HEK293 (cell line): ENCODE measurements around the gene MBLAC1.

Experiments
- CTCF ChIA-PET: fragments of 350-600 bp; formaldehyde crosslinking; extraction: SDS; loops from one replicate; lab custom pipeline; 2021; ENCODE audit warnings: antibody characterized with exemption; lab: Yijun Ruan, JAX
- POLR2A ChIA-PET: fragments of 300-600 bp; formaldehyde crosslinking; extraction: SDS; loops from one replicate; lab custom pipeline; 2020; ENCODE audit warnings: antibody characterized with exemption, inconsistent platforms; lab: Yijun Ruan, JAX
- H3K27ac ChIP-seq: fragments of 200-500 bp; sonication (Bioruptor generic); 2 replicates; pipeline ENCODE4 v1.5.1; 2014; ENCODE audit warnings: low read depth, low read length, control low read depth, inconsistent platforms; ENCODE audit errors: extremely low read depth
- H3K36me3 ChIP-seq, 2 experiments: fragments of 200-500 bp in 1 of 2; sonication (Bioruptor generic) in 1 of 2; 1 replicate in 1 of 2; 2 replicates in 1 of 2; pipeline ENCODE4 v1.5.1; 2014 to 2017; ENCODE audit warnings: inconsistent platforms in 2 of 2, low read length in 2 of 2; ENCODE audit not compliant: control insufficient read depth in 2 of 2, insufficient read depth in 1 of 2
- H3K4me1 ChIP-seq: fragments of 200-500 bp; sonication (Bioruptor generic); 2 replicates; pipeline ENCODE4 v1.5.1; 2014; ENCODE audit warnings: mild to moderate bottlenecking, low read length, inconsistent platforms; ENCODE audit not compliant: control insufficient read depth, insufficient read depth
- H3K4me3 ChIP-seq: 2 replicates; pipeline ENCODE4 v1.5.1; 2011; ENCODE audit warnings: low read depth, mild to moderate bottlenecking, control low read depth, low read length, moderate library complexity
- H3K9me3 ChIP-seq: fragments of 200-500 bp; sonication (Bioruptor generic); 2 replicates; pipeline ENCODE4 v1.5.1; 2014; ENCODE audit warnings: low read depth, low read length, inconsistent platforms; ENCODE audit not compliant: control insufficient read depth, insufficient read depth
- EGR2 ChIP-seq: fragments of 450-650 bp; formaldehyde crosslinking; IDR thresholded peaks from 2 replicates; pipeline ENCODE4 v1.5.1; 2016; ENCODE audit warnings: low read depth, missing biosample characterization, missing genetic modification characterization
- GLI2 ChIP-seq: fragments of 450-650 bp; formaldehyde crosslinking; IDR thresholded peaks from 2 replicates; pipeline ENCODE4; 2017; ENCODE audit warnings: missing biosample characterization, missing genetic modification characterization, low read depth, borderline replicate concordance
- GLI4 ChIP-seq: fragments of 450-650 bp; formaldehyde crosslinking; IDR thresholded peaks from 2 replicates; pipeline ENCODE4 v1.5.1; 2016; ENCODE audit warnings: missing biosample characterization, missing genetic modification characterization
- GLIS2 ChIP-seq: fragments of 450-650 bp; formaldehyde crosslinking; IDR thresholded peaks from 2 replicates; pipeline ENCODE4 v1.5.1; 2016; ENCODE audit warnings: missing biosample characterization, missing genetic modification characterization
- HOXC10 ChIP-seq: sonication (generic); formaldehyde crosslinking; IDR thresholded peaks from 2 replicates; pipeline ENCODE4 v1.8.1; 2023; ENCODE audit warnings: mild to moderate bottlenecking, missing genetic modification reagents
- IKZF3 ChIP-seq: fragments of 450-650 bp; IDR thresholded peaks from 2 replicates; pipeline ENCODE4 v1.5.0; 2018; ENCODE audit warnings: missing biosample characterization, mild to moderate bottlenecking, missing genetic modification characterization, moderate library complexity
- MEIS1 ChIP-seq: sonication (generic); formaldehyde crosslinking; IDR thresholded peaks from 2 replicates; pipeline ENCODE4 v1.8.1; 2022; ENCODE audit warnings: missing genetic modification reagents, mild to moderate bottlenecking, borderline replicate concordance
- PRDM1 ChIP-seq: fragments of 450-650 bp; formaldehyde crosslinking; IDR thresholded peaks from 2 replicates; pipeline ENCODE4; 2016; ENCODE audit warnings: missing biosample characterization, missing genetic modification characterization
- RBAK ChIP-seq: fragments of 450-650 bp; formaldehyde crosslinking; IDR thresholded peaks from 2 replicates; pipeline ENCODE4 v1.5.1; 2016; ENCODE audit warnings: missing biosample characterization, missing genetic modification characterization
- SETDB1 ChIP-seq: IDR thresholded peaks from one replicate; pipeline ENCODE4 v1.6.1; 2017; ENCODE audit warnings: mild to moderate bottlenecking, low read length, moderate library complexity, mixed read lengths; ENCODE audit not compliant: insufficient read length
- ZBTB20 ChIP-seq: fragments of 450-650 bp; formaldehyde crosslinking; IDR thresholded peaks from 2 replicates; pipeline ENCODE4 v1.5.1; 2016; ENCODE audit warnings: missing biosample characterization, missing genetic modification characterization
- ZFP37 ChIP-seq: fragments of 450-650 bp; formaldehyde crosslinking; IDR thresholded peaks from 2 replicates; pipeline ENCODE4 v1.5.1; 2016; ENCODE audit warnings: missing biosample characterization, missing genetic modification characterization
- ZNF146 ChIP-seq: fragments of 450-650 bp; formaldehyde crosslinking; IDR thresholded peaks from 2 replicates; pipeline ENCODE4 v1.5.1; 2016; ENCODE audit warnings: missing biosample characterization, missing genetic modification characterization
- ZNF223 ChIP-seq: fragments of 450-650 bp; formaldehyde crosslinking; IDR thresholded peaks from 2 replicates; pipeline ENCODE4 v1.5.1; 2016; ENCODE audit warnings: missing biosample characterization, missing genetic modification characterization
- ZNF239 ChIP-seq: fragments of 450-650 bp; formaldehyde crosslinking; IDR thresholded peaks from 2 replicates; pipeline ENCODE4 v1.5.1; 2016; ENCODE audit warnings: missing biosample characterization, missing genetic modification characterization
- ZNF24 ChIP-seq: fragments of 450-650 bp; formaldehyde crosslinking; IDR thresholded peaks from 2 replicates; pipeline ENCODE4 v1.5.1; 2016; ENCODE audit warnings: missing biosample characterization, missing genetic modification characterization
- ZNF248 ChIP-seq: fragments of 450-650 bp; formaldehyde crosslinking; IDR thresholded peaks from 2 replicates; pipeline ENCODE4 v1.5.1; 2017; ENCODE audit warnings: missing biosample characterization, missing genetic modification characterization
- ZNF302 ChIP-seq: fragments of 450-650 bp; formaldehyde crosslinking; IDR thresholded peaks from 2 replicates; pipeline ENCODE4 v1.5.1; 2016; ENCODE audit warnings: missing biosample characterization, missing genetic modification characterization, low read depth
- ZNF335 ChIP-seq: fragments of 450-650 bp; formaldehyde crosslinking; conservative IDR thresholded peaks from 2 replicates; pipeline ENCODE4 v1.5.1; 2016; ENCODE audit warnings: missing biosample characterization, missing genetic modification characterization
- ZNF366 ChIP-seq: fragments of 450-650 bp; formaldehyde crosslinking; conservative IDR thresholded peaks from 2 replicates; pipeline ENCODE4 v1.5.1; 2016; ENCODE audit warnings: missing biosample characterization, missing genetic modification characterization
- ZNF404 ChIP-seq: fragments of 450-650 bp; formaldehyde crosslinking; IDR thresholded peaks from 2 replicates; pipeline ENCODE4 v1.5.1; 2017; ENCODE audit warnings: missing biosample characterization, missing genetic modification characterization
- ZNF416 ChIP-seq: fragments of 450-650 bp; formaldehyde crosslinking; IDR thresholded peaks from 2 replicates; pipeline ENCODE4 v1.5.1; 2016; ENCODE audit warnings: missing biosample characterization, missing genetic modification characterization
- ZNF558 ChIP-seq: fragments of 450-650 bp; formaldehyde crosslinking; IDR thresholded peaks from 2 replicates; pipeline ENCODE4 v1.5.1; 2016; ENCODE audit warnings: missing biosample characterization, missing genetic modification characterization
- ZNF76 ChIP-seq: fragments of 450-650 bp; formaldehyde crosslinking; IDR thresholded peaks from 2 replicates; pipeline ENCODE4; 2016; ENCODE audit warnings: low read depth, missing biosample characterization, missing genetic modification characterization, borderline replicate concordance
- TF ChIP-seq, protein P1 (sequence below): fragments of 450-650 bp; formaldehyde crosslinking; IDR thresholded peaks from 2 replicates; pipeline ENCODE4 v1.5.1; 2016; ENCODE audit warnings: missing biosample characterization, missing genetic modification characterization
- TF ChIP-seq, protein P2 (sequence below): fragments of 450-650 bp; formaldehyde crosslinking; conservative IDR thresholded peaks from 2 replicates; pipeline ENCODE4 v1.5.1; 2016; ENCODE audit warnings: low read depth, missing biosample characterization, missing genetic modification characterization
- TF ChIP-seq, protein P3 (sequence below): fragments of 450-650 bp; formaldehyde crosslinking; IDR thresholded peaks from 2 replicates; pipeline ENCODE4 v1.5.1; 2016; ENCODE audit warnings: missing biosample characterization, missing genetic modification characterization

The MBLAC1 gene

DNA sequence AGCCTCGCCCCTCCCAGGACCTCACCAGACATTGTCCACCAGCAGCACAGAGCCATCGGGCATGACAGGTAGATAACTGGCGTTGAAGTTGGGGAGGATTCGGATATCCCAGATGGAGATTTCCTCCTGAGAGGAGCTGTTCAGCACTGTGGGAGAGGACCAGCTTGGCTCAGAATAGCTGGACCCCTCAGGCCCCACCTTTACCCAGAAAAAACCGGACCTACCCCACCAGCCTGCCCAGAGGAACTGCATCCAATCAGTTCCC, 30.2 kb downstream of the MBLAC1 start:
- POLR2A ChIA-PET = interaction anchor here (0.6 to 4.3 kb wide), 9 partner anchors 8 to 1072 kb away, joined by 3 to 38 read pairs (median 3); partner anchors contain the start of genes GPC2, LAMTOR4, MBLAC1 and MEPCE
- Histone ChIP-seq H3K4me1 (no peaks in the 10 kb centered on the region), H3K36me3 (peaks cover 4 to 48% of the 10 kb centered on the region in 2 experiments; a peak in 2 of 3 replicates), H3K9me3 (no peaks in the 10 kb centered on the region), H3K4me3 (no peak overlapping the region), H3K27ac (no peak overlapping the region)
- CTCF ChIA-PET = interaction anchor here (0.5 to 1.8 kb wide), 5 partner anchors 24 to 568 kb away, joined by 3 to 5 read pairs (median 3); no protein-coding TSS in a partner anchor
- TF ChIP-seq ZNF223 (no peak), RBAK (tag by site-specific recombination) (no peak), ZNF335 (no peak), ZNF366 (no peak), MEIS1 (no peak), IKZF3 (tag by site-specific recombination) (peak; percentile 10; the same call in 1 of the 2 replicates), GLIS2 (tag by site-specific recombination) (0 out of 2 replicates have a peak, but pooled peaks have one; percentile 28)
- TF ChIP-seq, protein P1, sequence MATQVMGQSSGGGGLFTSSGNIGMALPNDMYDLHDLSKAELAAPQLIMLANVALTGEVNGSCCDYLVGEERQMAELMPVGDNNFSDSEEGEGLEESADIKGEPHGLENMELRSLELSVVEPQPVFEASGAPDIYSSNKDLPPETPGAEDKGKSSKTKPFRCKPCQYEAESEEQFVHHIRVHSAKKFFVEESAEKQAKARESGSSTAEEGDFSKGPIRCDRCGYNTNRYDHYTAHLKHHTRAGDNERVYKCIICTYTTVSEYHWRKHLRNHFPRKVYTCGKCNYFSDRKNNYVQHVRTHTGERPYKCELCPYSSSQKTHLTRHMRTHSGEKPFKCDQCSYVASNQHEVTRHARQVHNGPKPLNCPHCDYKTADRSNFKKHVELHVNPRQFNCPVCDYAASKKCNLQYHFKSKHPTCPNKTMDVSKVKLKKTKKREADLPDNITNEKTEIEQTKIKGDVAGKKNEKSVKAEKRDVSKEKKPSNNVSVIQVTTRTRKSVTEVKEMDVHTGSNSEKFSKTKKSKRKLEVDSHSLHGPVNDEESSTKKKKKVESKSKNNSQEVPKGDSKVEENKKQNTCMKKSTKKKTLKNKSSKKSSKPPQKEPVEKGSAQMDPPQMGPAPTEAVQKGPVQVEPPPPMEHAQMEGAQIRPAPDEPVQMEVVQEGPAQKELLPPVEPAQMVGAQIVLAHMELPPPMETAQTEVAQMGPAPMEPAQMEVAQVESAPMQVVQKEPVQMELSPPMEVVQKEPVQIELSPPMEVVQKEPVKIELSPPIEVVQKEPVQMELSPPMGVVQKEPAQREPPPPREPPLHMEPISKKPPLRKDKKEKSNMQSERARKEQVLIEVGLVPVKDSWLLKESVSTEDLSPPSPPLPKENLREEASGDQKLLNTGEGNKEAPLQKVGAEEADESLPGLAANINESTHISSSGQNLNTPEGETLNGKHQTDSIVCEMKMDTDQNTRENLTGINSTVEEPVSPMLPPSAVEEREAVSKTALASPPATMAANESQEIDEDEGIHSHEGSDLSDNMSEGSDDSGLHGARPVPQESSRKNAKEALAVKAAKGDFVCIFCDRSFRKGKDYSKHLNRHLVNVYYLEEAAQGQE (tag by site-specific recombination) = peak; percentile 74
- TF ChIP-seq, protein P2, sequence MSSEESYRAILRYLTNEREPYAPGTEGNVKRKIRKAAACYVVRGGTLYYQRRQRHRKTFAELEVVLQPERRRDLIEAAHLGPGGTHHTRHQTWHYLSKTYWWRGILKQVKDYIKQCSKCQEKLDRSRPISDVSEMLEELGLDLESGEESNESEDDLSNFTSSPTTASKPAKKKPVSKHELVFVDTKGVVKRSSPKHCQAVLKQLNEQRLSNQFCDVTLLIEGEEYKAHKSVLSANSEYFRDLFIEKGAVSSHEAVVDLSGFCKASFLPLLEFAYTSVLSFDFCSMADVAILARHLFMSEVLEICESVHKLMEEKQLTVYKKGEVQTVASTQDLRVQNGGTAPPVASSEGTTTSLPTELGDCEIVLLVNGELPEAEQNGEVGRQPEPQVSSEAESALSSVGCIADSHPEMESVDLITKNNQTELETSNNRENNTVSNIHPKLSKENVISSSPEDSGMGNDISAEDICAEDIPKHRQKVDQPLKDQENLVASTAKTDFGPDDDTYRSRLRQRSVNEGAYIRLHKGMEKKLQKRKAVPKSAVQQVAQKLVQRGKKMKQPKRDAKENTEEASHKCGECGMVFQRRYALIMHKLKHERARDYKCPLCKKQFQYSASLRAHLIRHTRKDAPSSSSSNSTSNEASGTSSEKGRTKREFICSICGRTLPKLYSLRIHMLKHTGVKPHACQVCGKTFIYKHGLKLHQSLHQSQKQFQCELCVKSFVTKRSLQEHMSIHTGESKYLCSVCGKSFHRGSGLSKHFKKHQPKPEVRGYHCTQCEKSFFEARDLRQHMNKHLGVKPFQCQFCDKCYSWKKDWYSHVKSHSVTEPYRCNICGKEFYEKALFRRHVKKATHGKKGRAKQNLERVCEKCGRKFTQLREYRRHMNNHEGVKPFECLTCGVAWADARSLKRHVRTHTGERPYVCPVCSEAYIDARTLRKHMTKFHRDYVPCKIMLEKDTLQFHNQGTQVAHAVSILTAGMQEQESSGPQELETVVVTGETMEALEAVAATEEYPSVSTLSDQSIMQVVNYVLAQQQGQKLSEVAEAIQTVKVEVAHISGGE (tag by site-specific recombination) = 0 out of 2 replicates have a peak, but pooled peaks have one; percentile 70

DNA sequence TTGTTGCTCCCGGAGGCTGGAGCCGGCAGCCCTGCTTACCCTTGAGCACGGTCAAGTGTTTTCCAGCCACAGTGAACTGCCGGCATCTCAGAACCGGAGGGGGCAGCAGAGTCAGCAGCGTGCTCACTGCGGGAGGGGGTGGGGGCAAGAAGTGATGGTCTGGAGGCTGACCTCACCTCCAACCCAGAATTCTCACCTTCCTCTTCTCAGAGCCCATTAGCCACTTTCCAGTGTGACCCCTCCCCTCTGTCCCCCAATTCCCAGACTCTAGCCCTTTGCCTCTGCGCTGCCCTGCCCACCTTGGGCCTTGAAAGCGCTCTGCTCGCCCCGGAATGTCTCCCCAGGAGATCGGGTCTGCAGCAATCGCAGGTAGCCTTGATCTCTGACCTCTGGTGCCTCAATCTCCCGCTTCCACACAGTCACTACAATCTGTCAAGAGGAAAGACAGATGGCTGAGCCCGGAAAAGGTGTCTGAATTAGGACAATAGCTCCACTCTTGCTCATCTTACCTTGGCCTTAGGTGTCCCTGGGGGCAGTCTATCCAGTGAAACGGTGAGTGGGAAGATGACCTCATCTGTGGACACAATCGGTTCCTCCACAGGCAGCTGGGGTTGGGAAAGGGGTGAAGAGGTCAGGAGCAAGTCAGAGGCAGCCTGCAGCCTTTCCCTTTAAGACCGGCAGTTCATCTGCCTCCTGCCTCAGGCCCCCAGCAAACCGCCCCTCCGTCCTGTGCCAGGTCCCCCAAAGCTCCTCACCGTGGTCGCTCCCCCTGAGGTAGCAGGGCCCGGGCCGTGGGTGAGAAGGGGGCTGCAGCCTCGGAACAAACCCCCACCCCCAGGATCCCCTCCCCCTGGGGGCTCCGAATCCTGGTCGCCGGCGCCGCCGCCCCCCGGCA, 30.8 kb downstream of the MBLAC1 start:
- no peaks in the 10 kb centered on the region for H3K4me1 ChIP-seq
- H3K27ac ChIP-seq = peak overlapping the region; percentile 67; the same call in 1 of the 2 replicates
- no peaks in the 10 kb centered on the region for H3K9me3 ChIP-seq
- H3K36me3 ChIP-seq = peaks cover 0 to 43% of the 10 kb centered on the region in 2 experiments; a peak in 1 of 3 replicates
- POLR2A ChIA-PET = interaction anchor here (0.5 to 4.3 kb wide), 10 partner anchors 9 to 272 kb away, joined by 3 to 38 read pairs (median 3); partner anchors contain the start of genes GAL3ST4, GPC2, LAMTOR4 and MBLAC1
- H3K4me3 ChIP-seq = peak overlapping the region; percentile 80
- CTCF ChIA-PET = interaction anchor here (0.5 to 1.8 kb wide), 6 partner anchors 25 to 567 kb away, joined by 3 to 5 read pairs (median 3); no protein-coding TSS in a partner anchor
- TF ChIP-seq, protein P3, sequence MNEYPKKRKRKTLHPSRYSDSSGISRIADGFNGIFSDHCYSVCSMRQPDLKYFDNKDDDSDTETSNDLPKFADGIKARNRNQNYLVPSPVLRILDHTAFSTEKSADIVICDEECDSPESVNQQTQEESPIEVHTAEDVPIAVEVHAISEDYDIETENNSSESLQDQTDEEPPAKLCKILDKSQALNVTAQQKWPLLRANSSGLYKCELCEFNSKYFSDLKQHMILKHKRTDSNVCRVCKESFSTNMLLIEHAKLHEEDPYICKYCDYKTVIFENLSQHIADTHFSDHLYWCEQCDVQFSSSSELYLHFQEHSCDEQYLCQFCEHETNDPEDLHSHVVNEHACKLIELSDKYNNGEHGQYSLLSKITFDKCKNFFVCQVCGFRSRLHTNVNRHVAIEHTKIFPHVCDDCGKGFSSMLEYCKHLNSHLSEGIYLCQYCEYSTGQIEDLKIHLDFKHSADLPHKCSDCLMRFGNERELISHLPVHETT (tag by site-specific recombination) = no peak
- TF ChIP-seq ZNF558 (no peak), GLI2 (tag by site-specific recombination) (no peak), GLI4 (tag by site-specific recombination) (no peak), IKZF3 (tag by site-specific recombination) (peak; percentile 74; the same call in 1 of the 2 replicates), EGR2 (tag by site-specific recombination) (no peak; the same call in 1 of the 2 replicates), HOXC10 (no peak), ZNF24 (tag by site-specific recombination) (no peak), ZFP37 (no peak), PRDM1 (peak; percentile 68), ZNF404 (tag by site-specific recombination) (no peak), ZNF239 (no peak), ZNF146 (tag by site-specific recombination) (no peak; the same call in 1 of the 2 replicates), ZBTB20 (no peak), ZNF248 (tag by site-specific recombination) (no peak), ZNF76 (tag by site-specific recombination) (peak; percentile 31; the same call in 1 of the 2 replicates), SETDB1 (no peak), ZNF416 (tag by site-specific recombination) (no peak), ZNF302 (tag by site-specific recombination) (no peak)
